Measurements from ENCODE around the gene SLC4A8. TPM values are rescaled to one million over a fixed set of nuclear protein-coding genes. Genes with fewer than 3 reads are reported as not detected.
"Not testable (repeated sequence)": the region's sequence is repeated elsewhere in the genome, so short reads cannot be mapped to it uniquely, and the experiment has no call there.

Gene SLC4A8
- total RNA-seq, 1 experiment from 2014 or later = 2.3 TPM

DNA sequence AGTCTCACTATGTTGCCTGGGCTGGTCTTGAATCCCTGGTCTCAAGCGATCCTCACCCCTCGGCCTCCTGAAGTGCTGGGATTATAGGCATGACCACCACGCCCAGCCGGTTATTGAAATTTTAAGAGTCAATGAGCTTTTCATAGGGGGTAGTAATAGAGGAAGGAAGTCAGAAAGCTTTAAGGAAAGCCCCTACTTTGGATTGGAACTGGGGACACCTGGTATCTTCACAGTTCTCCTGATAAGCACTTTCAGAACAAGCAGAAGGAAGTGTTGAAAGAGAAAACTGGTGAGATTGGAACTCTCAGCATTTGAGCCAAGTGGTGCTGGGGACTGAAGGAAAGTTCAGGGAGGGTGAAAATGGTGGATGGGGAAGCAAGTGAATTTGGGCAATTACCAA lies 5.1 kb downstream of the SLC4A8 start:
- DNase-seq (ENCODE audit: low read depth) = no peak

DNA sequence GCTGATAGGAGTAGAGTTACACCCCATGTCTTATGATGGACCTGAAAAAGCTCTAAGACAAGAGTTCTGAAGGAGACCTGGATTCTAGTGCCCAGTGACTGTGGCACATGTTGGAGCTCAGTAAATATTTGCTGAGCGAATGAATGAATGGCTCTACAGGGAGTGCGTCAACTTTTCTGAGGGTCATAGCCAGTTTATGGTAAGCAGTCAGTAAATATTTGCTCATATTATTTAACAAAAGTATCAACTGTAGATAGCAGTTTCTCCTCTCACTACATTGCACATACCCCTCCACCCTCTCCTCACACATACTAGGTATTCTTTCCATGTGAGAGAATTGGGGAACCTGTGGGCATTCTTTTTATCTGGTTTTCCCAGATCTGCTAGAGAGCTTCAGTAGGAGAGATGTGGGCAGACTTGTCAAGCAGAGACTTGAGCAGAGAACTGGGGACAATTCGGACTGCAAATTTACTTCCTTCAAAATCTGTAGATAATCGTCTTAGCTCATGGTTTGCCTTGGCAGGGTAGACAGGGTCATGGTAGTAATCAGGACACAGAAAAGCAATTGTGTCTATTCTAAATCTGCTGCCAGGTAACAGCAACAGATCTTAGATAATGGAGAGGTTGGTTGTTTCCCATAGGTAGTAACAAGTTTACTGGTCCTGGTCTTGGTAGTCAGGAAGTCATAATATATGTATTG lies 5.7 kb downstream of the SLC4A8 start:
- no peak for DNase-seq (ENCODE audit: low read depth)

DNA sequence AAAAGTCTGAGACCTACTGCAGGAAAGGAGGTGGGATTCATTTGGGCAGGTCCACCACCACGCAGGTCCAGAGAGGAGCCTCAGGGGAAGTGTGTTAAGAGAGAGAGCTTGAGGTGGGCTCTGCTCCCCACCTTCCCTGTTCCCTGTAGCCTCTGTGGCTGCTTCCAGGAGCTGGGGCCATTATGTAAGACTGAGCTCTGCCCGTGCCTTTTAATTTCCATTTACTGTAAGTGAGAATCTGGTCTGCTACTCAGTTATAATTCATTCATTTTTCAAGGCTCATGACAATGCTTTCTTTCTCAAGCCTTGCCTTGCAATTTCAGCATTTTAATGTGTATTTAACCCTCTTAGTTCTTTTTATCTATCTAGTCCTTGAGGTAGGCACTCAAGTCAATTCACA lies 8.3 kb downstream of the SLC4A8 start:
- DNase-seq (ENCODE audit: low read depth) = no peak

DNA sequence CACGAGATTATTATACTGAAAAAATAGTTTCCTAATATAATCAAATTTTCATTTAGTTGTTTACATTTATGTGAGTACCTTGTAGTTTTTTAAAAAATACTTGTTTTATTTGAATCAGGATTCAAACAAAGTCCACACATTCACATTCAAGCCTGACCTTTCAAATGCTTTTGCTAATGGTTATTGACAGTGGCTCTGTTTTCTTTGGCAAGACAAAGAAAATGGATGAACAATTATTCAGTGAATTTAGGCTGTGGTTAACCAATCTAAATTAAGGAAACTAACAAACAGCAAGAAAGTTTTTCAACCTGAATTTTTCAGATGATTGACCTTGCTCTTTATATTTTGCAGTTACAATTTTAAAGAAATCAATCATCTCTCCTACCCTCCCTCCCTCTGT lies 9.7 kb downstream of the SLC4A8 start:
- DNase-seq (ENCODE audit: low read depth) = no peak

DNA sequence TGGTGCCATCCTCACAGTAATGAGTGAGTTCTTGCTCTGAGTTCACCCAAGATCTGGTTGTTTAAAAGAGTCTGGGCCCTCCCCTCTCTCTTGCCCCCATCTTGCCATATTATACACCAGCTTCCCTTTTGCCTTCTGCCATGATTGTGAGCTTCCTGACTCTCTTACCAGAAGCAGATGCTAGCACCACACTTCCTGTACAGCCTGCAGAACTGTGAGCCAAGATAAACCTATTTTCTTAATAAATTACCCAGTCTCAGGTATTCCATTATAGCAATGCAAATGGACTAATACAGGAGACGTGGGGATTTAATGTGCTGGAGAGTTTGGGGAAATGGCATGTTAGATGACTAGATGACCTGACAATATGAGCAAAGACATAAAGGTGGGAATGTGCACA lies 12.8 kb downstream of the SLC4A8 start:
- DNase-seq (ENCODE audit: low read depth) = no peak

DNA sequence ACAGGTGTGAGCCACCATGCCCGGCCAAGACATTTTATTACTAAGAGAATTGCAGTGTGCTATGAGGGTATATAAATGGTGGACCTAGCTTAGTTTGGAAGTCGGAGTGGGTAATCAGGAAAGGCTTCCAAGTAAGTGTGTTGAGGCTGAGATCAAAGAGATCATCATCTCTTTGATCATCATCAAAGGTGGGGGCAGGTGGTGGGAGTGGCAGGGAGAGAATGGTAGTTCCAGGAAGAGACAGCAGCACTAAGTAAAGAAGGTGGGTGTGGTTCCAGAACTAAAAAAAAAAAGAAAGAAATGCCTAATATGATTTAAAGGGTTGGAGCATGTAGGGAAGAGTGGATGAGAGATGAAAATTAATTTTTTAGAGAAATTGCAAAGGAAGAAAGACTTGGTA lies 14.7 kb downstream of the SLC4A8 start:
- no peak for DNase-seq (ENCODE audit: low read depth)

DNA sequence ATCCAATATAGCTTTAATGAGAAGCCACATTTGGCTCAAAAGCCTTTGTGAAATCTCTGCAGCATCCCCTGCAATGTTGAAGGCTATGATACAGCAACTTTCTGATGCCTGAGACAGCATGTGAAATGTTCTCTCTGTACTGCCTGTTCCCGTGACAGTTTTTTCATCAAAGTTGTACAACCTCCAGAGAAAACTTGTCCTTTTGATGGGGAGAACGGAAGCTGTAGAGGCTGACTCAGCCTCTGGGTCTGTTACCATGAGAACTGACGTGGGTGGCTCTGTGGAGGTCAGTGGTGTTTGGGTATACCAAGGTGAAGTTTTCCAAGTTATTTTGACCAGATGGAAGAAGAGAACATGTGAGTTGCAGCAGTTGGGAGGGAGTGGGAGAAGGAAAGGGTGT lies 17.0 kb downstream of the SLC4A8 start:
- DNase-seq (ENCODE audit: low read depth) = peak; percentile 58

DNA sequence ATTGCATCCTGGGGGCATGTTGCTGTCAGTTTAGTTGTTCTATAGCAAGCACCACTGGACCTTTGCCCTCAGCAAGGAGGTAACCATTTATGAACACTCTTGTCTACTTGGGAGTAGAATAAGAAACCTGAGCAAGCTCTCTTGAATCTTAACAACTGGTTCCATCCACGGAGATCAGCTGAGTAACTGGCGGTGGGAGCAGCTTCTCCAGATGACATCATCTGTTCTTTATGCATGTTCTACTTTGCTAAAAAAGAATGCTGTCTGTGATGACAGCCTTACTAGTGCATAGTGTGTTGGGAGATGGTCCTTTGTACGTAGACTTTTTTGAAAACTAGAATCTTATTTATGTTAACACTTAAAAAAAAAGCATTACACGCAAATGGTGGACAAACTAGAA lies 17.7 kb downstream of the SLC4A8 start:
- DNase-seq (ENCODE audit: low read depth) = no peak

DNA sequence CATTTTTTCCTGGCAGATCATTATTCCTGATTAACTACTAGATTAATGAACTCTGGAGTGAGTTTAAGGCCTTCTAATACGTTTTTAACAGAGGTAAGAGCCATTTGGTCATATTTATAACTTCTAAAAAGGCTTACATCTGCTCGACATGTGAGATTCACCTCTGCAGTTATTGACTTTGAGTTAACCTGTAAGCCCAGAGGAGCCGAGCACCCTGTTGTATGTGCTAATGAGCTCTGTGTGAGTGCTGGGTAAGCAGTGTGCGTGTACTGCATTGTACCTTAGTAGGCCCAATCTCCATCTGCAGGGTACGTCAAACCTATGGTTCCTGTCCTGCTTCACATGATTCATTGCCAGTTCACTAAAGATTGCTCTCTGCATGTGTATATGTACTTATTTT lies 18.9 kb downstream of the SLC4A8 start:
- no peak for DNase-seq (ENCODE audit: low read depth)

DNA sequence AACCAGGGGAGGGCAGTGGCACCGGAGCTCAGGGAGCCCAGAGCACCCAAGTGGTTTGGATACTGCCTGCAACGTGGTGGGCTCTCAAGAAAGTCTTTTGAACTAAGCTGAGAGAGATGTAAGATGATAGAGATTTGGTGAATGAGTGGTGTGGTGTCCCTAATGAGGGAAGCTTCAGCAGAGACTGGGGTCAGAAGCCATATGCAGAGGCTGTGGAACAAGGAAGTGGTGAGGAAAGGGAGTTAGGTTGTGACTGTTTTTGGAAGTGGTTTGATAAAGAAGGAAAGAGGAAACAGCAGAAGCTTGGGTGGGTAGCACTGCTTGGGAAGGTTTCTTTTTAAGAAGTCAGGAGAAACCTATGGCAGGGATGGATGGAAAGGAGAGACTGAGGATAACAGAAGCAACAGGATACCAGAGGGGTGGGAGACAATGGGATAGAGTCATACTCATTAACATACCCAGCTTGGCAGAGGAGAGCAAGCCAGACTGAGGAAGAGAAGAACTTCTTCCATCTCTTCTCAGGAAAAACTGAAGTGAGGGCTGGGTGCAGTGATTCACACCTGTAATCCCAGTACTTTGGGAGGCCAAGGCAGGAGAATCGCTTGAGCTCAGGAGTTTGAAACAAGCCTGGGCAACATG lies 24.1 kb downstream of the SLC4A8 start:
- DNase-seq (ENCODE audit: low read depth) = no peak

DNA sequence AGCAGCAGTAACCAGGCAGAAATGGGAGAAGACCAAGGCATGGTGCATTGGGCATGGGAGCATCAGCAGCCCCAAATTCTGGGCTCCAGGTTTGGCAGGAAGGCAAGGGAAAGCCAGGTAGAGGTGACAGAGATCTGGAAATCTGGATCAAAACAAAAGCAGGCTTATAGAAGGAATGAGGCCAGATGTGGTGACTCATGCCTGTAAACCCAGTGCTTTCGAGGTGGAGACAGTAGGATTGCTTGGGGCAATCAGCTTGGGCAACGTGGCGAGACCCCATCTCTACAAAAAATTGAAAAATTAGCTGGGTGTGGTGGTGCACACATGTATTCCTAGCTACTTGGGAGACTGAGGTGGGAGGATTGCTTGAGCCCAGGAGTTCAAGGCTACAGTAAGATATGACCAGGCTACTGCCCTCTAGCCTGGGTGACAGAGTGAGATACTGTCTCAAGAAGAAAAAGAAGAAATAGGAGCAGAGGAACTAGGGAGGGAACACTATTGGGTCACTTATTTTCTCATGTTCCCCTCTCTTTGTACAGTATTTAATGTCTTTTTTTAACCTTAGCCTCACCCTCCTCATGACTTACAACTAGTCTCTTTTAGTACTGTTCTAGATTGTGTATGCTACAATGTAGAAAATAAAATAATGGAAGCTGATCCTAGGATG lies 25.1 kb downstream of the SLC4A8 start:
- DNase-seq (ENCODE audit: low read depth) = peak; percentile 27

DNA sequence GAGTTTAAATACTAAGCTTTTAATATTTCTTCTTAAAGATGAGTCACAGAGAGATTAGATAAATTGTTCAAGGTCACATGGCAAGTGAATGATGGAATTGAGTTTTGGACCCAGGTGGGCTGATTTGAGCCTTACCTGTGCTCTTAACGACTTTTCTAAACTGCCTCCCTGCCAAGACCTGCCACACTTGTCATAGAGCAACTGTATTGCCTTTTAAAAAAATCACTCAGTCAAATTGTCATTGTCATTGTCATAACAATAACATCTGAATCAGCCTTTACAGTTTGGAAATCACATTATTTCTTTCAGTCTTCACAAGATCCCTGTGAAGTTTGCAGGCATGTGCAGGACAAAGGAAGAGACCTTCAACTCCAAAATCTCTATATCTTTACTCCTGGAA lies 25.7 kb downstream of the SLC4A8 start:
- DNase-seq (ENCODE audit: low read depth) = no peak

DNA sequence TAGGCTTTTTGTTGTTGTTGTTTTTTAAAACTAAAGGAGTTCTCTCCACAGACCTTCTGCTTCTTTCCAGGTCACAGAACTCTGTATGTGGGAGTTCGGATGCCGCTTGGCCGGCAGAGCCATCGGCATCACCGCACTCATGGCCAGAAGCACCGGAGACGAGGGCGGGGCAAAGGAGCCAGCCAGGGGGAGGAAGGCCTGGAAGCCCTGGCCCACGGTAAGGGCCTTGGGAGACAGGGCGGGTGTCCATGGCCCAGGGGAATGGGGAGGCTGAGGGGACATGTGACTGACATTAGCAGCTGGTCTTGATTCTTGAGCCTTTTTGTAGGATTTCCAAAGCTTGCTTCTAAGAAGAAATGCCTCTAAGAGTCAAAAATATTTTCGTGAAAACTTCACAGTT lies 26.2 kb downstream of the SLC4A8 start:
- DNase-seq (ENCODE audit: low read depth) = no peak

DNA sequence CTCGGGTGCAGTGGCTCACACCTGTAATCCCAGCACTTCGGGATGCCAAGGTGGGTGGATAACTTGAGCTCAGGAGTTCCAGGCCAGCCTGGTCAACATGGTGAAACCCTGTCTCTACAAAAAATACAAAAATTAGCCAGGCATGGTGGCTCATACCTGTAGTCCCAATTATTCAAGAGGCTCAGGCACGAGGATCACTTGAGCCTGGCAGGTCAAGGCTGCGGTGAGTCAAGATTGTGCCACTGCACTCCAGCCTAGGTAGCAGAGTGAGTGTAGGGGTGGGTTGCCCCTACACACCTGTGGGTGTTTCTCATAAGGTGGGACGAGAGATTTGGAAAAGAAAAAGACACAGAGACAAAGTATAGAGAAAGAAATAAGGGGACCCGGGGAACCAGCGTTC lies 29.4 kb downstream of the SLC4A8 start:
- DNase-seq (ENCODE audit: low read depth) = not testable (repeated sequence)

DNA sequence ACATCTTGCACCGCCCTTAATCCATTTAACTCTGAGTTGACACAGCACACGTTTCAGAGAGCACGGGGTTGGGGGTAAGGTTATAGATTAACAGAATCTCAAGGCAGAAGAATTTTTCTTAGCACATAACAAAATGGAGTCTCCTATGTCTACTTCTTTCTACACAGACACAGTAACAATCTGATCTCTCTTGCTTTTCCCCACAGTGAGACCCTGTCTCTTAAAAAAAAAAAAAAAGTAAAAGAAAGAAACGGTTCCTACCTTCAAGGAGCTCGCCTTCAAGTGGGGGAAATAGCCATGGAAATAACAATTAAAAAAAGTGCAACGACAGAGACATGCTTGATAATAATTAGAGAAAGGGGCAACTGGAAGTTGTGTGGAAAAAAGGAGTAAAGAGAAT lies 30.4 kb downstream of the SLC4A8 start:
- DNase-seq (ENCODE audit: low read depth) = not testable (repeated sequence)

DNA sequence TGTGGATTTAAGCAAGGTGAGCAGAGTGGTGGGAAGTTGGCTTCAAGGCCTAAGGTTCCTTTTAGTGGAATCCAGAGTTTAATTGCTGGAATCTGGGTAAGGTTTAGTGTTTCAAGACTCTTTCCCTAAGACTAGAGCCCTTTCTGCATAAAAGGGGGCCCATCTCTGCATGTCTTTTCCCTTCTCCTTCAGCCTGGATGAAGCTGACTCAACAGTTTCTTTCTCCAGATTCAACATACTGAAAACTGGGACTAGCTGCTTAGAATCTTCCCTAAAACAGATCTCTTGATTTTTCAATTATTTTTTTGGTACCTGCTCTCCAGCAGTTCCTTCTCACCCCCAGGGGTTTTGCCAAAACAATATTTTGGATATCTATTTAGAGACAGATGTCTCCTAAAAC lies 34.0 kb downstream of the SLC4A8 start:
- DNase-seq (ENCODE audit: low read depth) = no peak

DNA sequence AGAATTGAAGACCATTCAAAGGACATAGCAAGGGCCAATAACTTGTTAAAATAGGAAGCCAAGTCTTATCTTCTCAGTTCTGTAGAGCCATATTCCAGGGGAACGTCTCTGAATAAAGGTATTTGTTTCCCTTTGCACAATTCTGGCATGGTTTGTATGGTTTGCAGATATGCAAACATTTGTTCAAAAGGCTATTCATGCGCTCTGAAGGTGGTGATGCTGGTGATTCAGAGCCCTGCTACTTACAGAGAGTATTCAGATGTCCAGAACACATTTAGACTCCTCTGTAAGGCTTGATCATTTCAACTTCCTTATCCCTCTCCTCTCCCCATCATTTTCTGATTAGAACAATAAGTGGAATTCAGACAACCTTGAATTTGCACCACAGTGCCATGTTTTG lies 35.9 kb downstream of the SLC4A8 start:
- no peak for DNase-seq (ENCODE audit: low read depth)

DNA sequence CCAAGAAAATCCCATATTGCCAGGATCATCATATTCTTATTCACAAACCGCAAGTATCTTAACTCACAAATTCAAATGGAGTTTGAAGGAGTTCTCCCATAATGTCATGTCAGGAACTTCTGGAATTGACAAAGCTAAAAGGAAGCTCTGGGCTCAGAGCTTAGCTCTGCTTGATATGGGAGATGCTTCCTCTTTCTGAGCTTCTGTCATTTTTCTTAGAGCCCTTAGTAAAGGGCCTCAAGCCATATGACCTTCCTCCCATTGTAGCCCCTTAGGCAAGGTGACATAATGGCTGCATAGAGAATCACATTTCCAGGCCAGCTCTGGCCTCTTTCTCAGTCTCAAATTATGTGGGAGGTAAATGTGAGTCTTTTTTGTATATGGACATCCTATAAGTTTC lies 40.9 kb downstream of the SLC4A8 start:
- no peak for DNase-seq (ENCODE audit: low read depth)

DNA sequence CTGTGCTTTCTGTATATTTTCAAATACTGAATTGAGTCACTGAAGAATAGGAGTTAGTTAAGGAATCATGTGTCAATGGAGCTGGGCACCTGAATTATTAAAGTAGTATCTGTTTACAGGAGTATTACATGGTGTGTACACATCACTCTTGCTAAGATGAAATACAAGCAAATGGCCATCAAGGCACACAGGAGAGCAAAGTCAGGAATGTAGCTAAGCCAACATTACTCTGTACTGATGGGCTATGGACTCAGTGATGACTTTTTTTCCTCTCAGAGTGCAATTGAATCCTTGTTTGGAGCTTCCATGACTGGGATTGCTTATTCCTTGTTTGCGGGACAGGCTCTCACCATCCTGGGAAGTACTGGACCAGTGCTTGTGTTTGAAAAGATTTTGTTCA lies 45.5 kb downstream of the SLC4A8 start:
- DNase-seq (ENCODE audit: low read depth) = no peak

DNA sequence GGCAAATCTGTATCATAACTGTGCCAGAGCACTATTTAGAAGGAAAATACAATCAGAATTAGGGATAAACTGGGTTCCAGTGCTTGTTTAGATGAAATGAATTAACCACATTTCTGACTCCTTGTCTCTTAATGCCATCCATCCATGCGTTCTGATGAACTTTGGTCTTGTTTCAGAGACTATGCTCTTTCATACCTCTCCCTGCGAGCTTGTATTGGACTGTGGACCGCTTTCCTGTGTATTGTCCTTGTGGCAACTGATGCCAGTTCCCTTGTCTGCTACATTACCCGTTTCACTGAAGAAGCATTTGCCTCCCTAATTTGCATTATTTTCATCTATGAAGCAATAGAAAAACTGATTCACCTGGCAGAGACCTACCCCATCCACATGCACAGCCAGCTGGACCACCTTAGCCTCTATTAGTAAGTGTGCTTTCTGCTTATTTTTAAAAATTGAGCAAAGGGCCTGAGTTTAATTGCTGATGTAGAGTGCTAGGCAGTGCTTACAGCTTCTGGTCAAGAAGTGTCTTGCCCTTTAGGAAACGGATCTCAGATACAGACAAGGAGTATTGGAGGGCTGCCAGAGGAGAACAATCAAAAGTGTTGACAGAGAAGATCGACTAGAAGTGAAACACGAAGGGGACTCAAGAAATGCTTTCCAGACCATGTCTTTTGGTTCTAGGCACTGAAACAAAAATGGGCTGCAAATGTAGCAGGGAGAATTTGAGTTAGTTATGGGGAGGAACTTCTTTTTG lies 46.7 kb downstream of the SLC4A8 start:
- no peak for DNase-seq (ENCODE audit: low read depth)

DNA sequence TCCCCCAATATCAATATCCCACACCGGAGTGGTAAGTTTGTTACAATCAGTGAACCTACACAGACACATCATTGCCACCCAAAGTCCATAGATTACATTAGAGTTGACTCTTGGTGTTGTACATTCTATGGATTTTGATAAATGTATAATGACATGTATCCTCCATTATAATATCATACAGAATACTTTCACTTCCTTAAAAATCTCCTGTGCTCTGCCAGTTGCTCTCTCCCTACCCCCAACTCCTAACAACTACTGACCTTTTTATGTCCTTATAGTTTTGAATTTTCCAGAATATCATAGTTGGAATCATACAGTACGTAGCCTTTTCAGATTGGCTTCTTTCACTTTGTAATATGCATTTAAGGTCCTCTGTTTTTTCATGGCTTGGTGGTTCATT lies 48.4 kb downstream of the SLC4A8 start:
- DNase-seq (ENCODE audit: low read depth) = no peak

DNA sequence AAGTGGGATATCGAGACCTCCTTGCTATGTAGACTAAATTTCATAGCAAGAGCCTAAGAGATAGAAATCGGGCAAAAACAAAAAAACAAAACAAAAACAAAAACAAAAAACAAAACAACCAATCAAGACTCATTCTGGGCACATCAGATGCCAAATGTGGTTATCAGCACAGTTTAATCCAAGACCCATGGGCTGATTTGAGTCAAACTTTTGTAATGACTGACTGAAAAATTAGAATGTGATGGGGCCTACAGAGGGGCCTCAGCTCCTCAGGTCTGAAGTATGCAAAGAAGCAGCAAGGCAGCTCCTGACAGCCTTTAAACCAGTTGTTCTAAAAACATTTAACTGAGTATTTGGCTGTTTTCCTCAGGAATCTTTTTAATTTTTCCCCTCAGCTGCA lies 49.3 kb downstream of the SLC4A8 start:
- no peak for DNase-seq (ENCODE audit: low read depth)

DNA sequence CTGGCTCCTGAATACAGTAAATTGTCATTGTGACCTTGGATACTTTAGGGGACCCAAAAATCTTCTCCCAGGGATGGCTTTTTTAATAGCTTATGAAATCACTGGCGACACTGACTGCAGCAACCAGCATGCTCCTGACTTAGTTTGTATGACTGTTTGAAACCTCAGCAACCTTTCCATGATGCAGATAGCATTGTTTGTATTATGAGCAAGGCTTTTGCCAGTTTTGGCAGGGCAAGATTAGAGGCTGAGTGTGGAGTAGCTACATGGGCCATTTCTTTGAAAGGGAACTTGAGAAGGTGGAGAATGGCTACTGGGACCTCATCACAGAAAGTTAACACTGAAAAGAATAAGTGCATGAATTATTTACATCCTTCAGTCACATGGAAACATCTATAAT lies 50.9 kb downstream of the SLC4A8 start:
- no peak for DNase-seq (ENCODE audit: low read depth)

Measured in Daoy (cell line).